A549 (cell line): ENCODE results near the gene PALLD. TPM values are rescaled to one million over a fixed set of nuclear protein-coding genes. Genes with fewer than 3 reads are reported as not detected.

Source experiments
- ATAC-seq, 2 experiments: fragments of 200-7000 bp in 1 of 2; fragments of >200 bp in 1 of 2; cut with Nextera tagmentation in 1 of 2; cut with Tn5 transposase in 1 of 2; 3 replicates each; pipeline versions ENCODE4 v1.8.0 to v1.9.1; 2018 to 2020; ENCODE audit warnings: mild to moderate bottlenecking in 1 of 2, moderate library complexity in 1 of 2
- CTCF ChIA-PET: fragments of 300-600 bp; sonication (Branson Sonifier 250); formaldehyde crosslinking; extraction: SDS; loops from one replicate; lab custom pipeline; 2021; ENCODE audit warnings: antibody characterized with exemption, inconsistent platforms; lab: Yijun Ruan, JAX
- POLR2A ChIA-PET: fragments of 350-600 bp; formaldehyde crosslinking; extraction: SDS; loops from one replicate; lab custom pipeline; 2021; ENCODE audit warnings: antibody characterized with exemption, inconsistent platforms; lab: Yijun Ruan, JAX
- DNase-seq, 2 experiments: peaks; one replicate each; pipeline versions ENCODE4 v3.0.0 to v3.0.0-alpha.2; 2011 to 2016; ENCODE audit warnings: low read depth in 1 of 2, low spot score in 1 of 2
- FAIRE-seq: peaks from 2 replicates; lab custom pipeline; 2011; peaks lifted over from hg19 to GRCh38; lab: Jason Lieb, UNC
- H3K27ac ChIP-seq, 2 experiments: fragments of >200 bp; sonication (Bioruptor Twin); formaldehyde crosslinking; 3 replicates each; pipeline ENCODE4 v1.5.1; 2016 to 2017
- H3K4me1 ChIP-seq: fragments of >200 bp; sonication (Bioruptor Twin); formaldehyde crosslinking; 3 replicates; pipeline ENCODE4 v1.6.1; 2016
- H3K4me2 ChIP-seq: fragments of >200 bp; sonication (Bioruptor Twin); formaldehyde crosslinking; 3 replicates; pipeline ENCODE4 v1.6.1; 2016
- H3K4me3 ChIP-seq: fragments of >200 bp; sonication (Bioruptor Twin); formaldehyde crosslinking; 3 replicates; pipeline ENCODE4 v1.5.1; 2016
- H3K9me3 ChIP-seq: fragments of >200 bp; sonication (Bioruptor Twin); formaldehyde crosslinking; 3 replicates; pipeline ENCODE4 v1.6.1; 2016
- ATOH8 ChIP-seq: fragments of 250-450 bp; sonication (Bioruptor Pico); IDR thresholded peaks from 2 replicates; pipeline ENCODE4 v1.5.0; 2020; ENCODE audit warnings: low read depth, mild to moderate bottlenecking, moderate library complexity
- BCL3 ChIP-seq: fragments of >200 bp; sonication (Bioruptor Twin); formaldehyde crosslinking; IDR thresholded peaks from 3 replicates; pipeline ENCODE4 v1.6.1; 2016
- BHLHE40 ChIP-seq: IDR thresholded peaks from 2 replicates; pipeline ENCODE4 v1.6.1; 2012; ENCODE audit warnings: low read depth, low read length, inconsistent platforms
- CHD2 ChIP-seq: fragments of 150-350 bp; IDR thresholded peaks from 2 replicates; pipeline ENCODE4 v1.6.1; 2014; ENCODE audit warnings: low read length; ENCODE audit not compliant: partially characterized antibody
- CTCF ChIP-seq: fragments of >200 bp; sonication (Bioruptor Twin); formaldehyde crosslinking; IDR thresholded peaks from 3 replicates; pipeline ENCODE4 v1.5.1; 2016
- E2F6 ChIP-seq: IDR thresholded peaks from 2 replicates; pipeline ENCODE4 v1.6.1; 2012; ENCODE audit warnings: low read depth, borderline replicate concordance
- EHF ChIP-seq: fragments of 250-450 bp; sonication (Bioruptor Pico); IDR thresholded peaks from 2 replicates; pipeline ENCODE4 v1.5.0; 2020; ENCODE audit warnings: mild to moderate bottlenecking
- ELK1 ChIP-seq: fragments of 150-350 bp; IDR thresholded peaks from 2 replicates; pipeline ENCODE4 v1.6.1; 2014; ENCODE audit warnings: low read depth, mild to moderate bottlenecking, low read length
- ESRRA ChIP-seq: fragments of 150-350 bp; IDR thresholded peaks from 2 replicates; pipeline ENCODE4 v1.6.1; 2014; ENCODE audit warnings: mild to moderate bottlenecking, low read length, borderline replicate concordance
- FOSB ChIP-seq: fragments of 250-450 bp; sonication (Bioruptor Pico); IDR thresholded peaks from 2 replicates; pipeline ENCODE4 v1.5.0; 2020; ENCODE audit warnings: mild to moderate bottlenecking, moderate library complexity
- FOXS1 ChIP-seq: fragments of 250-450 bp; sonication (Bioruptor Pico); IDR thresholded peaks from 2 replicates; pipeline ENCODE4 v1.5.0; 2020; ENCODE audit warnings: mild to moderate bottlenecking, moderate library complexity
- GATA3 ChIP-seq: IDR thresholded peaks from 2 replicates; pipeline ENCODE4 v1.6.1; 2012; ENCODE audit warnings: borderline replicate concordance
- HDAC2 ChIP-seq: fragments of 200-600 bp; sonication (generic); IDR thresholded peaks from 2 replicates; pipeline ENCODE4 v1.6.1; 2016
- HEYL ChIP-seq: fragments of 250-450 bp; sonication (Bioruptor Pico); IDR thresholded peaks from 2 replicates; pipeline ENCODE4 v1.8.0; 2021; ENCODE audit warnings: mild to moderate bottlenecking, moderate library complexity
- HMGXB4 ChIP-seq: fragments of 250-450 bp; sonication (Bioruptor Pico); IDR thresholded peaks from 2 replicates; pipeline ENCODE4 v1.5.0; 2021; ENCODE audit warnings: mild to moderate bottlenecking, moderate library complexity, borderline replicate concordance
- HOXA7 ChIP-seq: fragments of 250-450 bp; sonication (Bioruptor Pico); IDR thresholded peaks from 2 replicates; pipeline ENCODE4 v1.5.0; 2020; ENCODE audit warnings: mild to moderate bottlenecking, moderate library complexity
- JUN ChIP-seq, 2 experiments: fragments of >200 bp; sonication (Bioruptor Twin); formaldehyde crosslinking; IDR thresholded peaks; 2 replicates in 1 of 2; 3 replicates in 1 of 2; pipeline ENCODE4 v1.6.1; 2016 to 2017
- KDM1A ChIP-seq: fragments of 200-600 bp; sonication (generic); IDR thresholded peaks from 2 replicates; pipeline ENCODE4 v1.6.1; 2016; ENCODE audit warnings: low read depth, mild to moderate bottlenecking
- KDM5A ChIP-seq: fragments of 200-600 bp; sonication (generic); IDR thresholded peaks from 2 replicates; pipeline ENCODE4 v1.6.1; 2016; ENCODE audit warnings: antibody characterized with exemption, mild to moderate bottlenecking
- MAFK ChIP-seq: fragments of 450-650 bp; IDR thresholded peaks from 2 replicates; pipeline ENCODE4 v1.6.1; 2014; ENCODE audit not compliant: partially characterized antibody
- MAX ChIP-seq: IDR thresholded peaks from 2 replicates; pipeline ENCODE4 v1.6.1; 2012
- NPAS2 ChIP-seq: fragments of 250-450 bp; sonication (Bioruptor Pico); IDR thresholded peaks from 2 replicates; pipeline ENCODE4 v1.8.0; 2022; ENCODE audit warnings: mild to moderate bottlenecking, moderate library complexity, borderline replicate concordance
- NR3C1 ChIP-seq: fragments of >200 bp; sonication (Bioruptor Twin); formaldehyde crosslinking; IDR thresholded peaks from 3 replicates; pipeline ENCODE4 v1.6.1; 2017
- RAD21 ChIP-seq, 2 experiments: fragments of >200 bp in 1 of 2; sonication (Bioruptor Twin) in 1 of 2; formaldehyde crosslinking in 1 of 2; IDR thresholded peaks in 1 of 2; conservative IDR thresholded peaks in 1 of 2; 2 replicates in 1 of 2; 3 replicates in 1 of 2; pipeline ENCODE4 v1.6.1; 2012 to 2018; ENCODE audit warnings: inconsistent platforms in 1 of 2
- RARB ChIP-seq: fragments of 250-450 bp; sonication (Bioruptor Pico); IDR thresholded peaks from 2 replicates; pipeline ENCODE4 v1.8.0; 2021; ENCODE audit warnings: mild to moderate bottlenecking, moderate library complexity
- SMC3 ChIP-seq: fragments of >200 bp; sonication (Bioruptor Twin); formaldehyde crosslinking; IDR thresholded peaks from 3 replicates; pipeline ENCODE4 v1.6.1; 2018; ENCODE audit warnings: inconsistent platforms
- USF2 ChIP-seq: fragments of 450-650 bp; IDR thresholded peaks from 2 replicates; pipeline ENCODE4 v1.6.1; 2014; ENCODE audit warnings: antibody characterized with exemption
- WGBS: methylation state at CpG from one replicate; pipeline ENCODE4 v1.1.6; 2017; ENCODE audit errors: missing lambda C conversion rate; 5-methylcytosine and 5-hydroxymethylcytosine counted together
- polyA plus RNA-seq, 4 experiments: library from polyadenylated mRNA; depleted of rRNA in 3 of 4; stranded (reverse); fragments of >200 nt; fragmentation: RNase III in 1 of 4; extraction: RNeasy Plus Mini Kit Qiagen cat#74134 plus additional on column Dnase treatment in 1 of 4; gene quantifications; 2 replicates in 3 of 4; 3 replicates in 1 of 4; pipeline ENCODE4 v1.2.3, GENCODE V29; 2011 to 2017

The PALLD gene
- polyA plus RNA-seq, 2 of the 4 experiments (the other 2 are of a cell fraction), result 88.8 to 113 TPM

GRCh38 chr4:168857546-168858314, 360.9 kb downstream of the PALLD start:
- Histone ChIP-seq H3K4me1 (peaks cover 25% of the 10 kb centered on the region), H3K4me2 (no peak overlapping the region), H3K27ac (0 out of 6 replicates have a peak overlapping the region, but pooled peaks of 1 of the 2 experiments have one; percentile 17), H3K9me3 (no peaks in the 10 kb centered on the region), H3K4me3 (no peak overlapping the region)
- FAIRE-seq, result no peak
- TF ChIP-seq SMC3 (no peak), NR3C1 (no peak), HOXA7 (no peak), MAX (no peak), USF2 (no peak), BHLHE40 (no peak), HEYL (CRISPR knock-in tag) (no peak), E2F6 (no peak), KDM1A (no peak), ATOH8 (no peak), MAFK (no peak), HDAC2 (no peak), NPAS2 (no peak)
- POLR2A ChIA-PET, result no interaction called here
- no peak for DNase-seq
- 91% methylated on average over 5 of the region's 5 CpGs for WGBS
- no peak for ATAC-seq
- CTCF ChIA-PET, result no interaction called here

- Histone ChIP-seq H3K4me1 (peaks cover 25% of the 10 kb centered on the region), H3K4me2 (no peak overlapping the region), H3K4me3 (no peak overlapping the region), H3K27ac (peak overlapping the region in 1 of 2 experiments; percentile 36; a peak in 1 of 6 replicates), H3K9me3 (no peaks in the 10 kb centered on the region)
- 94% methylated on average over 7 of the region's 7 CpGs for WGBS
- POLR2A ChIA-PET, result no interaction called here
- CTCF ChIA-PET, result interaction anchor here (0.5 to 1.2 kb wide), 2 partner anchors 9 to 14 kb away, joined by 3 to 5 read pairs; no protein-coding TSS in a partner anchor
- FAIRE-seq (no peak), ATAC-seq (no peak), DNase-seq (no peak)
- TF ChIP-seq FOSB (CRISPR knock-in tag), result no peak
- no peak for TF ChIP-seq RARB (CRISPR knock-in tag)
- TF ChIP-seq NPAS2, result no peak
- TF ChIP-seq ESRRA, result no peak
- TF ChIP-seq BCL3, result no peak
- TF ChIP-seq GATA3, result no peak
- TF ChIP-seq EHF (CRISPR knock-in tag), result no peak
- TF ChIP-seq KDM1A, result no peak
- no peak for TF ChIP-seq RAD21 (conservative IDR thresholded peaks at IDR 0.05 in 1 of 2, IDR thresholded peaks at IDR 0.05 in 1 of 2)
- TF ChIP-seq ATOH8, result no peak
- no peak for TF ChIP-seq FOXS1 (CRISPR knock-in tag)
- TF ChIP-seq CTCF, result no peak
- TF ChIP-seq ELK1, result no peak
- no peak for TF ChIP-seq KDM5A
- no peak for TF ChIP-seq CHD2
- TF ChIP-seq JUN (IDR thresholded peaks at IDR 0.05), result no peak
- TF ChIP-seq HMGXB4 (CRISPR knock-in tag), result no peak
Measured at GRCh38 chr4:168859100-168859499, 362.2 kb downstream of the PALLD start.
